ENCODE measurements around the gene PCYOX1L.
A peak's percentile ranks its signal among the peaks of the same experiment; 100 is the strongest.

PCYOX1L gene, protein sequence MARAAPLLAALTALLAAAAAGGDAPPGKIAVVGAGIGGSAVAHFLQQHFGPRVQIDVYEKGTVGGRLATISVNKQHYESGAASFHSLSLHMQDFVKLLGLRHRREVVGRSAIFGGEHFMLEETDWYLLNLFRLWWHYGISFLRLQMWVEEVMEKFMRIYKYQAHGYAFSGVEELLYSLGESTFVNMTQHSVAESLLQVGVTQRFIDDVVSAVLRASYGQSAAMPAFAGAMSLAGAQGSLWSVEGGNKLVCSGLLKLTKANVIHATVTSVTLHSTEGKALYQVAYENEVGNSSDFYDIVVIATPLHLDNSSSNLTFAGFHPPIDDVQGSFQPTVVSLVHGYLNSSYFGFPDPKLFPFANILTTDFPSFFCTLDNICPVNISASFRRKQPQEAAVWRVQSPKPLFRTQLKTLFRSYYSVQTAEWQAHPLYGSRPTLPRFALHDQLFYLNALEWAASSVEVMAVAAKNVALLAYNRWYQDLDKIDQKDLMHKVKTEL

DNA sequence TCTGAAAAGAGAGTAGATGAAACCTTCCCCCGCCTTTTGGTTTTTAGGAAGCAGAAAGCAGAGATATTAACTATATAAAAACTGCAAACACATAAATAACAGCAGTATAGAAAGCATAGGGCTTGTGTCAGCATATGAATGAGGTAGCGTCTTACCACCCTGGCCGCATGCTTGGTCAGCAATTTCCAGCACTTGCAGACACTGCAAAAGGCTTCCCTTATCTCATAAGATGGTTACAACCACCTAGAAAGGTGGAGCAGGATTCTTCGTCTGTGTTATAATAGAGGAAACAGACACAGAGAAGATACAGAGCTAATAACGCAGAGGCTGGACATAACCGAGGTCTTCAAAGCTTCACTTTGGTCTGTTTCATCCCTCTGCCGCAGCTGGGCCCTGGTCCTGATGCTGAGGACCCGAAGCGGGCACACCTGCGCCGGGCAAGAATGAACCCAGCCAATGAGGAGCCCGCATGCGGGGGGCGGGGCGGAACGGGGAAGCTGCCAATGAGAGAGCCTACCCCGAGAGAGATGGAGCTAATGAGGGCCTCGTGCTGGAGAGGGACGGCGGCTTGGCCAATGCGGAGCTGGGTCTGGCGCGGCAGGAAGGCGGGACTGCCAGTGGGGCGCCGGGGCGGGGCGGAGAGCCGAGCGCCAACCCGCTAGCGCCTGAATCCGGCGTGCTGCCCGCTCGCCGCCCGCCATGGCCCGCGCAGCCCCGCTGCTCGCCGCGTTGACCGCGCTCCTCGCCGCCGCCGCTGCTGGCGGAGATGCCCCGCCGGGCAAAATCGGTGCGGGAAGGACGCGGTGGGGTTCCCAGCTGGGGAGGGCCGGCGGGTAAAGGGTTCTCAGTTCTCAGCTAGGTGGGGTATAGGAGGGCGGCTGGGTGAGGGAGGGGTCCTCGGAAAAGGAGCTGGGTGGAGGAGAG, at the start of gene PCYOX1L:
Gene PCYOX1L (plus strand): TSS at position 677 of the 924 bp plus-strand sequence. CDS start 23 bp downstream, at position 700.
- DNase-seq (ENCODE audit: low read depth) = peak; percentile 68

DNA sequence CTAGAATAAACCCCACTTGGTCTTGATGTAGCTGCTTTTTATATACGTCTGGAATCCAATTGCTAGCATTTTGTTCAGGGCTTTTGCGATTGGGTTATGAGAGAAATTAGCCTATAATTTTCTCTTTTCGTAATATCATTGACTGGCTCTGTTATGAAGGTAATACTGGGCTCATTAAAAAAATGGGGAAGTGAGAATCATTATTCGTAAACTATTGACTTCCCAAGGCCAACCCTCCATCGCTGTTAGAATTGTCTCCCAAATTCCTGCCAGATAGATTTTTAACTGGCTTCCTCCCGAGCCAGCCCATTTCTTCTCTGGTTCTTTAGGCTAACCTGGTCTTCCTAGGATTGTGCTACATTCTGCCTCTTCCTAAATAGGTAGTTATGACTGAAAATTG, 48.5 kb upstream of the PCYOX1L start:
- DNase-seq (ENCODE audit: low read depth) = no peak

DNA sequence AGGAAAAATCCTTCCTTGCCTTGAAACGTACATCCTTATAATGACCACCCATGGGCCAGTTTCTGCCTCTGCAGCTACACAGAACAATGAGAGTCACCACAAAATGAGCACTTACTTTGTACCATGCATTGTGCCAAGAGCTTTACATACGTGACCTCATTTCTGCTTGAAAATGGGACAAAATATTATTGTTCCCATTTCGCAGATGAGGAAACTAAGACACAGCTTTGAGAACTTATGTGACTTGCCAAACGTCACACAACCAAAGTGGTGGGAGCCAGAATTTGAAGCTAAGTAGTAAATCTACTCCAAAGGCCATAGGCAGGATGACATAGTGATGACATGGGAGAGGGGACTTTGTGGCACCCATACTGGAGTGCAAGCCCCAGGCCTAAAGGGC, 47.4 kb upstream of the PCYOX1L start:
- no peak for DNase-seq (ENCODE audit: low read depth)

DNA sequence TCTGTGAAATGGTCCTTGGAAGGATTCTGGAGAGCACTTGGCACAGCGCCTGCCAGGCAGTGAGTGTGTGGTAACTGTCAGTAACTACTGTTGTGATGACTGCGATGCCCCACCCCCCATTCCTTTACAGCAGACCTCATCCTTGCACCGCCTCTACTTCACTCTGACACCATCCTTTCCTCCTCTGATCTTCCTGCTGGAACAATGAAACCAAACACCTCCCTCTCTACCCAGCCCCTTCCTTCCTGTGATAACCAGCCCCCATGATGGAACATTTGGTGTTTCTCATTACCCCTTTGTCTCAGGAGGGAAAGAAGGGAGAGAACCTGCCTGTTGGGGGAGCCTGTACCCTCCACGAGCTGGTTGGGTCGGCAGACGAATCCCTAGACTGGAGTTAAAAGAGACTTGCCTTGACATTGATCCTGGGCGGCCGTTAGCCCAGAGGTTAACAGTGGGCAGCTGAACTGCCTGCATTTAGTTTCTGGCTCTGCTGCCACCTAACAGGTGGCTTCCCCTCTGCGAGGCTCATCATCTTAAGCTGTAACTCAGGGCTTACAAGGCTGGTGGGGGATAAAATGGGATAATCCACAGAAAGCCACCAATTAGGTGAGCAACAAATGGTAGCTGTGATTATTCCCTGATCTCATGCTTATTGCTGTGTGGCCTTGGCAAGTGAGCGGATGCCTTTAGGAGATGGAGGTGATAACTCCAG, 46.7 kb upstream of the PCYOX1L start:
- no peak for DNase-seq (ENCODE audit: low read depth)

DNA sequence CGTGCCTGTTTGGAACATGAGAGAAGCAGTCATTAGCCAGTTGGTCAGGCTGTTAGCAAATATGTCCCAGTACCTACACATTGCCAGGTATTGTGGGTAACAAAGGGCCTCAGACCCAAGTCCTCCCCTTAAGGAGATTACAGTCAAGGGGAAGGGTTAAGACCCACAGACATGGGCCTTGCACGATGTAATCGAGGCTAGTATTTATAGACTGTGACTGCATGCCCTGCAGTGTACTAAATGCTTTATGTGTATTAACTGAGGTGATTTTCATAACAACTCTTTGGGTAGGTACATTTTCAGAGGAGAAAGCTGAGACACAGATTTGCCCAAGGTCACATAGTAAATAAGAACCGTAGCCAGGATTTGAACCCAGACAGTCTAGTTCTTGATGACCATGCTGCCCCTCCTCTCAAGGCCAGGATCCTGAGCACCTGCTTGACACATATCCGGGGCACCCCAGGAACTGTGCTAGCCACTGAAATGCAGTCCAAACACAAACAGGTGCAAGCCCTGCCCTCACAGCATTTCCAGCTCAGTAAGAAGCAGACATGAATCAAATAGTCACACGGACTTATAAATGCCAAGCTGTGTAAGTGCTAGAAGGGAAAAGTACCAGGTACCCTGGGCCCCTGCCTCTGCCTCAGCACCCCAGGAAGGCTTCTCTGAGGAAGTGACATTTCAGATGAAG, 44.5 kb upstream of the PCYOX1L start:
- DNase-seq (ENCODE audit: low read depth) = no peak

DNA sequence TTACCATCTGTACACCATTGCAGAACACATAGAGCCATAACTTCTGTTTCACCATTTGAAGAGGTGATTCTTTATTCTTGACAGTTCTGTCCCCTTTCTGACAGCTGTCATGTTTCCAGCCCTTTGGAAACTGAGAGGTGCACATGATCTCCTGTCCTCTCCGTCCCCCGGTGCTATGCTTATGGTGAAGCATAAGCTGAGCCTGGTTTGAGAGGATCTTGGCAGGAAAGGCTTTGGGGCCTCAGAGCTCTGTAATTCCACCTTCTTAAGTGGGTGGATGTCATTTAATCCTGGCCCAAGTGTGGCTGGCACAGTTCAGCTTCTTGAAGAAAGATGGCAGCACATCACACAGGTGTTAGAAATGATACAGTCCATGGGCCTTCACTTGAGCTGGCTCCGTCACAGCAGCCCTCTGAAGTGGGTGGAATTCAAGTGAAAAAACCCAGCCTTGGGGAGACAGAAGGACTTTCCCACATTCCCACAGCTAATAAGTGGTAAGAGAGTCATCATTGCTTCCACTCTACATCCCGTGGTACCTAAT, 43.2 kb upstream of the PCYOX1L start:
- no peak for DNase-seq (ENCODE audit: low read depth)

DNA sequence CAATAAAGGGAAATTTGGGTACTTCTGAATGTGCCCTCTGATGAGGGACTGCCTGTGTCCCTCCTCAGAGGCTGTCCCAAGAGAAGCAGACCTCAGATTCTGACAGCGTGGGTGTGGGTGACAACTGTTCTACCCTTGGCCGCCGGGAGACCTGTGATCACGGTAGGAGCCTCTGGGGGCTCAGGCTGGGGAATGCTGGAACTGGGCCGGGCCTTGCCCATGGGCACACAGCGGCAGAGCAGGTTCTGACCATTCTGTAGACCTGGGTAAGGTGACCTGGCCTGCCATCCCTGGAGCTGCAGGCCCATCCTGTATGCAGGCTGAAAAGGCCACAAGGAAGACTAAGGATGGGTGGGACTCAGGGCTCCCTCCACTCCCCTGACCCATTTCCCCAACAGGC, 42.1 kb upstream of the PCYOX1L start:
- no peak for DNase-seq (ENCODE audit: low read depth)

DNA sequence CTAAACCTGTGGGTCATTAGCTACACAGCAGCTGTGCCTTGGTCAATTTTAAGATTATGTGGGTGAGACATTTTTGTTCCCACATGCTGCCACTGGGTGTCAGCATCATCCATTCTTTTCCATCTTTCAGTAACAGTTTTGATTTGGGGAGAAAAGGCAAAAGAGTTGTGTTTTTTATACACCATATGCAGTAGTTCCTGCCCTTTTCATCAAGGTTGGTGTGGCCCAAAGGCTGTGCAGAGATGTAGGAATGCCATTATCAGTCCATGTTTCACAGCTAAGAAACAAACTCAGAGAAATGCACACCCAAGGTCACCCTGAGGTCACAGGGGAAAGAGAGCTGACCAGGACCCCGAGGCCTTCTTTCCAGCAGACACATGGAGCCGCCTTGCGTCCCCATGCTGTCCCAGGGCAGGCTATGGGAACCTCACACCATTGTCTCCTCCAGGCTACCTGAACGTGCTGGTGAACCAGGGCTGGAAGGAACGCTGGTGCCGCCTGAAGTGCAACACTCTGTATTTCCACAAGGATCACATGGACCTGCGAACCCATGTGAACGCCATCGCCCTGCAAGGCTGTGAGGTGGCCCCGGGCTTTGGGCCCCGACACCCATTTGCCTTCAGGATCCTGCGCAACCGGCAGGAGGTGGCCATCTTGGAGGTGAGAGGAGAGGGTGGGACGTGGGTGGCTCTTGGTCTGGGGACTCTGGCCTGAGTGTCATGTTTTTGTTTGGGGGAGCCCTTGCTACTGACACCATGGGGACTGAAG, 40.4 kb upstream of the PCYOX1L start:
- DNase-seq (ENCODE audit: low read depth) = no peak

DNA sequence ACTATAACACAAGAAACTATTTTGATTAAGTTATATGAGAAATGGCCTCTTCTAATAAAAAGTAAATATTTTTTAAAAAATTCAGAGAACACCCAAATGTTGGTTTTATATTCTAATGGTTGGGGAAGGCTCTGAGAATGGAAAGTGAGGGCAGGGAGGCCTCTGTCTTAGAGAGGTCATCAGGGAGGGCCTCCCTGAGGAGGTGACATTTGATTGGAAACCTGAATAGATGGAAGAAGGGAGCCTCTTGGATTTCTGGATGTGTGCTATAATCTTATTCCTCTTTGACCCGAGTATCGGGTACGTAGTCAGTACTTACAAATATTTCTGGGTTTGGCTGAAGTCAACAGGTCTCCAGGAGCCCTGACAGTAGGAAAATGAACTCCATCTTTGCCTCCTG, 38.7 kb upstream of the PCYOX1L start:
- DNase-seq (ENCODE audit: low read depth) = no peak

DNA sequence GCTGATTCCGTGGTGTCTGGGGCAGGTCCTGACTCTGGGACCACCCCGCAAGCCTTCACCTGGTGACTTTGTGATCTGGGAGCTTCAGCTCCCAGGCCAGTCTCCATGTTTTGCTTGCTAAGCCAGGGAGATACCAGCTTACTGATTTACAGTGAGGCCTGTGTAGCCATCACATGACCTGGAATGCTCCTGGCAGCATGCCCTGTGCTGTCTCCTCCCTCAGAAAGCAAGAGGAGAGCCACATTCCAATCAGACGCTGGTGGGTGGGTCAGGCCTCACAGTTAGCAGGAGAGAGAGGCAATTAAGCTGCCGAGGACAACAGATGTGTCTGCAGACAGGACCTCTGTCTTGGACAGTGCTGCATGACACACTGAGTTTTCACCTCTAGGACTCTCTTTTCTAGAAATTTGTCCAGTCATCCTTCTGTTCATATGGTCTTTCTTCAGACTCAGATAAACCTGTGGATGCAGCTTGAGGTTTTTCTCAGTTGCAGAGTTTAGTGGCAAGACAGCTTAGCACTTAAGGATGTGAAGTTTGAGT, 37.0 kb upstream of the PCYOX1L start:
- no peak for DNase-seq (ENCODE audit: low read depth)

DNA sequence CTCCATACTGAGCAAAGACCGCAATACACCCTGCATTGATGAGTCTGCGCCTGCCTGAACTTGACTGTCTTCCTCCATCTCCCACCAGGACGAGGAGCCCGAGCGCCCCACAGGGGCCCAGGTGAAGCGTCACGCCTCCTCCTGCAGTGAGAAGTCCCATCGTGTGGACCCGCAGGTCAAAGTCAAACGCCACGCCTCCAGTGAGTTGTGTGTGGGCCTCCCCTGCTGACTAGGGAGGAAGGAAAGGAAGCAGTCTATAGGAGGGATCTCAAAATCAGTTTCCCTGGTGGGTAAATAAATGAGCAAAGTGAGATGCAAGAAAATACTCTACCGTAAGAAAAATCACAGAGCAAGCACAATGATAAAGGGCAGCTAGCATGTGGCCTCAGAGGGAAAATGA, 35.3 kb upstream of the PCYOX1L start:
- no peak for DNase-seq (ENCODE audit: low read depth)

DNA sequence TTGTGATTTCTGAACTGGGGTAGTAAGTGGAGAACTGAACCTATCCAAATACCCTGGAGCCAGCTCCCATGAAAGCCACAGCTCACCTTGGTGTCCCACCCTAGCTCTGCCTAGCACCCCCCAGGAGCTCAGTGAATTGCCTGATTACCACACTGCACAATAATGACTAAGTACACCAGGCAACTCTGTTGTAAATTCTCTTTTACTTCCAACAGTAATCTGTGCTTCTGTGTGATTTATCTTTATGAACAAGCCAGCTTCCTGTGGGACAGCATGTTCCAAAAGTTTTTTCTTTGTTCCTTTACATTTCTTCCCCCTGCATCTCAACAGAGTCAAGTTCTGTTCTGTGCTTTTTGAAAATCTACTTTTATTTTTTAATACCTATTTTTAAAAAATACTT, 34.6 kb upstream of the PCYOX1L start:
- no peak for DNase-seq (ENCODE audit: low read depth)

DNA sequence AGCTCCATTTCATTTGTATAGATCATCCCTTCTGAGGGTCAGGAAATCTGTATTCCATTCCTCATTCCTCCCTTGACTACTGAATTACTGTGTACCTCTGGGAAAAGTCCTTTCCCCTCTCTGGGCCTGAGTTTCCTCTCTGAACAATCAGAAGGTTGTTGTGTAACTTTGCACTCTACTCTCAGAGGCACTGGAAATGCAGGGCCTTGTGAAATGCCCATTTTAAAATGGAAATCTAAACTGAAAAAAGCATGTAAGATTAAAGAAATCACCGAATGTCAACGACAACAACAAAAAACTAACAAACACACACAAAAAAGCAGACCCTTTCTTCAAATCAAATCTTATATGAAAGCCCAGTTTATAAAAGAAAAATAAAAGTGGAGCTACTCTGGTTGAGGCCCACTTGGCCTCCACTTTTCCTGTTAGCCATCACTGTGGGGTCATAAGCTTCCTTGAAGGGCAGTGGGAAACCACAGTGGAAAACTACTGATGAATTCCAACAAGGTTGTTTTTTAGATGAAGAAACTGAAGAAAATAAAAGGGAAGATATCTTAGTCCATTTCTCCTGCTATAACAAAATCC, 34.1 kb upstream of the PCYOX1L start:
- DNase-seq (ENCODE audit: low read depth) = no peak

DNA sequence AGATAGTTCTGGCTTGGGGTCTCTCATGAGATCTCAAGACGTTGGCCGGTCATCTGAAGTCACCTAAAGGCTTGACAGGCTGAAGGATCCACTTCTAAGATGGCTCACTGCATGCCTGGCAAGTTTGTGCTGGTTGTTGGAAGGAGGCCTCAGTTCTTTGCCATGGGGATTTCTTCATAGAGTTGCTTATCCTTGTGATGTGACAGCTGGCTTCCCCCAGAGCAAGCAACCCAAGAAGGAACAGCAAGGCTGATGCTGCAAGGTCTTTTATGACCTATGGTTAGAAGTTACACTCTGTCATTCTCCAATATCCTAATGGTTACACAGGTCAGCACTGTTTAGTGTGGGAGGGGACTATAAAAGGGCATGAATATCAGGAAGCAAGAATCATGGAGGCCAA, 33.2 kb upstream of the PCYOX1L start:
- DNase-seq (ENCODE audit: low read depth) = no peak

DNA sequence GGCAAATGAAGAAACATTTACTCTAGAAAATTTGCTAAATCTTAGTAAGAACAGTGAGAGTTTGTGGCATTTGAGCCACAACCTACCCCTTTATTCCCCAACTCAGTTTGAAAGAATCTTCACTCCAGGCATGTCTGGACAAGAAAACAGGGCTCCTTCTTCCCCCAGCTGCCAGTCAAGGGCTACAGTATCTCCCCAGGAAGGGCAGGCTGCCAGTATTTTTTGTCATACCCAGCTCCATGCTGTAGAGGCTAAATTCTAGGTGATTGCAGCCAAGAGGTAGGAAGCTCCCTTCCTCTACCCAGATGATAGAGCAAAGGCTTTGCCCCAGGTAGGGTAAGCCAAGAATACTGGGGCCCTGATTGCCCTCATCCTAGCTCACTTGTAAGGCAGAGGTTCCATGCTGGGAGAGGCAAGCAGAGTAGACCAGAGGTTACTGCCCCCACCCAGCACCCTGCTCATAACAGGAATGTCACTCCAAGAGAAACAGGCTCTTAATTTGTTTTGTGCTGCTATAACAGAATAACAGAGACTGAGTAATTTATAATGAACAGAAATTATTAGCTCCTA, 32.6 kb upstream of the PCYOX1L start:
- no peak for DNase-seq (ENCODE audit: low read depth)

DNA sequence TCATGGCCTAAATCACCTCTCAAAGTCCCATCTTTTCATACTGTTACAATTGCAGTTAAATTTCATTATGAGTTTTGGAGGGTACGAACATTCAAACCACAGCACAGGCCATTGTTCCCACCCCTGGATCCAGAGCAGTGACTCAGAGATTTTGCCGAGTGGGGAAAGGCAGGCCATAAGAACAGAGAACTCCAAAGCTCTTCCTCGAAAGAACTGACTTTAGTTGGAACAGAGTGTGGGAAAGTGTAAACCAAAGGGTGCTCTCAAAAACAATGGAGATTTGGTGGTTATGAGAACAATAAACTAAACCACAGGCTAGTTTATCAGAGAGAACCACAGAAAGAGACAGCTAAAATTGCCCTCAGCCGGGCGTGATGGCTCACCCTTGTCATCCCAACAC, 32.0 kb upstream of the PCYOX1L start:
- DNase-seq (ENCODE audit: low read depth) = no peak

DNA sequence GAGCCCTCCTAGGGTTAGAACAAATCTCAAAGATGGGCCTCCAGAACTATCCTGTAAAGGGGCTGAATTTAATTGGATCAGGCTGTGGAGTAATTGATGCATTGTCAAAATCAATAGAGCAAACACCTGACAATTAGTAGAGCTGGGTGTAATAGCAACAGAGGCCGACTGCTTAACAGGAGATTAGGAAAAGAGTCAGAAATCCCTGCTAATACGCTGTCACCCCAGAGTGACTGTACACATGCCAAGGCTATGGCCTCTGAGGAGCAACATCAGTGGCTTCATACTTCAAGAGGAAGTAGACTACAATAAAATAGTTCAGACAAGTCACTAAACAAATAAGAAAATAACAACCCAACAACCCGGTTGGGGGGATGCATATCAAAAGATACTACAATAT, 31.2 kb upstream of the PCYOX1L start:
- no peak for DNase-seq (ENCODE audit: low read depth)

DNA sequence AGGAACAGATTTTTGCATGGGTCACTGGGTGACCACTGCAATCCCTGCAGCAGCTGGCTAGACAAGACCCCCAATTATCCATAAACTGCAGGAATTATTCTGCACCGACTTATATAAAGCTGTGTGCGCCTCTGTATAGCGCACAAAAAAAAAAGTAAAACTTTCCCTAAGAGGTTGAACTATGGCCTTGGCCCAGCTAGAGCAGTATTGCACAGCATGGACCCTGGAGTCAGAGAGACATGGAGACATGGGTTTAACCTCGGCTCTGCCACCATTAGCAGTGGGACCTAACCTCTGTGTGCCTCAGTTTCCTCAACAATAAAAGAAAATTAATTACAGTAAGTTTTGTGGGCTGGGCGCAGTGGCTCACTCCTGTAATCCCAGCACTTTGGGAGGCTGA, 29.7 kb upstream of the PCYOX1L start:
- DNase-seq (ENCODE audit: low read depth) = no peak

DNA sequence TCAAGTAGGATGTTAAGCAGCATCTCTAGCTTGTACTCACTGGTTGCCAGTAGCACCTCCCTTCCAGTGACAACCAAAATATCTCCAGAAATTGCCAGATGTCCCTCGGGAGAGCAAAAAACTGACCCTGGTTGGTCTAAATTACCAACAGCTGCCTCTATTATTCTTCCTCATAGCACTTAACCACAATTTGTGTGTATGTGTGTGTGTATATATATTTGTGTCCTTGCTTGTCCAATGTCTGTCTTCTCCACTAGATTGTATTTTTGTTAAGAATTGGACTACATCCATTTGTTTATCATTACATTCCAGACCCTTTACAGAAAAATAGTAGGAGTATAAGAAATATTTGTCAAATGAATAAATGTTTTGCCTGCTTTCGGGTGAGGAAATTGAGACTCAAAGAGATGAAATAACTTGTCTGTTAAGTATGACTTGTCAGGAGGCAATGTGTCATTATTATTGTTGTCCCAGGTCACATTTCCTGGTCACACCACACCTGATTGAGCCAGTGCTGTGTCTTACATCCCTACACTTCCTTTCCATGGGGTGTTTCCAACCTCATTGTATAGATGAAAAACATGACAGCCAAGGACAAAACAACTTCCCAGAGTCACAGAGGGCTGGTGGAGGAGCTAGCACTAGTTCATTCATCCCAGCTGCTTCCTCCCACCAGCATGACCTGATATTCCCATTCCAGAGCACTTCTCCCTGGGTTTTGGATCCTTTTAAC, 24.0 kb upstream of the PCYOX1L start:
- DNase-seq (ENCODE audit: low read depth) = no peak
